Measurements from ENCODE around the gene NRTN.

DNA sequence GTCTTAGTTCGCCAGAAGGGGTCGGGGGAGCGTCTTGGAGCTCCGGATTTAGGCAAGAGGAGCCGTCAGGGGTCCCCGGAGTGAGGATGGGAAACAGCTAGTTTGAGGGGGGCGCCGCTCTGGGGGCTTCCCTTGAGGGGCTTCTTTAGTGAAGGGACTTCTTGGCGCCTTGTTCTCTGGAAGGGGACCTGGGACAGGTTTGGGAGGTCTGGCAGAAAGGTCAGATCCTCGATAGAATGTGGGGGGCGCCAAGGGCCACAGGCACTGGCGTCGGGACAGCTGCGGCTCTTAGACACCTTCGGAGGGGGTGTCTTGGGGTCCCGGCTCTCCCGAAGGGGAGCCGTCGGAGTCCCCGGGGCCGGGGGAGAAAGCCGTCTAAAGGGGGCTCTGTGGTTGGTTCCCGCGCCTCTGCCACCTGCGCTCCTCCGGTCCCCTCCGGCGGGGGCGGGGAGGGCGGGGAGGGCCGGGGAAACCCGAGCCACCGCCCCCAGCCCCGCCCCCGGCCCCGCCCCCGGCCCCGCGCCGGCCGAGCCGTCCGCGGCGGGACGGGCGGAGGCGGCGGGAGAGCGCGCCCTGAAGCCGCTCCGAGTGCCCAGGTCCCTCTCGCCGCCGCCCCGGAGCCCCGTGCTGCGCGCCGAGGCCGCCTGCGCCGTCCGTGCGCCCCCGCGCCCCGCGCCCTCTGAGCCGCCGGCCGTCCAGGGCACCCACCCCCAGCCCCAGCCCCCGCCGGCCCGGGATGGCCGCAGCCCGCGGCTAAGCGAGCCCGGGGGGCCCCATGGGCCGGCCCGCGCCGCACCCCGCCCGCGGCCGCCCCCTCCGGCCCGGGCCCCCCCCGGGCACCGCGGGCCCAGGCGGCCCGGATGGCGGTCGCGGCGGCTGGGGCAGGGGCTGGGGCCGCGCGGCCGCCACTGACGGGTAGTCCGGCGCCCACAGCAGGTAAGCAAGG lies at the start of gene NRTN:
- TF ChIP-seq, protein P1, sequence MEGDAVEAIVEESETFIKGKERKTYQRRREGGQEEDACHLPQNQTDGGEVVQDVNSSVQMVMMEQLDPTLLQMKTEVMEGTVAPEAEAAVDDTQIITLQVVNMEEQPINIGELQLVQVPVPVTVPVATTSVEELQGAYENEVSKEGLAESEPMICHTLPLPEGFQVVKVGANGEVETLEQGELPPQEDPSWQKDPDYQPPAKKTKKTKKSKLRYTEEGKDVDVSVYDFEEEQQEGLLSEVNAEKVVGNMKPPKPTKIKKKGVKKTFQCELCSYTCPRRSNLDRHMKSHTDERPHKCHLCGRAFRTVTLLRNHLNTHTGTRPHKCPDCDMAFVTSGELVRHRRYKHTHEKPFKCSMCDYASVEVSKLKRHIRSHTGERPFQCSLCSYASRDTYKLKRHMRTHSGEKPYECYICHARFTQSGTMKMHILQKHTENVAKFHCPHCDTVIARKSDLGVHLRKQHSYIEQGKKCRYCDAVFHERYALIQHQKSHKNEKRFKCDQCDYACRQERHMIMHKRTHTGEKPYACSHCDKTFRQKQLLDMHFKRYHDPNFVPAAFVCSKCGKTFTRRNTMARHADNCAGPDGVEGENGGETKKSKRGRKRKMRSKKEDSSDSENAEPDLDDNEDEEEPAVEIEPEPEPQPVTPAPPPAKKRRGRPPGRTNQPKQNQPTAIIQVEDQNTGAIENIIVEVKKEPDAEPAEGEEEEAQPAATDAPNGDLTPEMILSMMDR (IDR thresholded peaks at IDR 0.05) = no peak
- no peak for TF ChIP-seq POLR2A (IDR thresholded peaks at IDR 0.05)

Measured in esophagus squamous epithelium (tissue), 4 donors.